ENCODE results near the gene UGT1A10. TPM values are rescaled to one million over a fixed set of nuclear protein-coding genes. Genes with fewer than 3 reads are reported as not detected.
"Not testable (repeated sequence)": the region's sequence is repeated elsewhere in the genome, so short reads cannot be mapped to it uniquely, and the experiment has no call there.

UGT1A10 gene
- total and polyA plus RNA-seq, 4 donors: 0.03 to 0.14 TPM; not detected in 2

DNA sequence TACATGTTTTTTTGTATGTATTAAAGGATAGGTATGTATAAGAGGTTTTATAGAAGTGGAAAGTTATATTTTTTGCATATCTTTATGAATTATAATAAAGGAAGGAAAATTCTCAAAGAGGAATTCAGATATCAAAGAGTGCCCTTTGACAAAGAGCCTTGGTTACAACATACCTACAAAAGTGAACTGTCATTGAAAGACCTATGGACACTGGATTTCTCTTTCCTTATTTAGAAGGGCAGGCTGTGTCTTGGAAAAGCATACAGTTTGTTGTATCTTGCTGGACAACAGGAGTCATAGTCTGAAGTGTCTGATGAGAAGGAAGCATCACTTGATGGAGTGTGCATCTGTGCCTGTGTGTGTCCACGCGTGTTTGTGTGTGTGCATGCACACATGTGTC, 15.2 kb downstream of the UGT1A10 start:
- H3K9me3 ChIP-seq (ENCODE audit: control insufficient read depth in 4 of 4, insufficient read depth in 3 of 4, low read length in 3 of 4): peaks cover 0 to 3% (median 0%) of the 10 kb centered on the region in 4 donors
- H3K36me3 ChIP-seq (ENCODE audit: control insufficient read depth in 4 of 4, insufficient read depth in 4 of 4, low read length in 4 of 4): no peaks in the 10 kb centered on the region
- ATAC-seq (ENCODE audit: insufficient read depth, low FRiP score) (no peak), DNase-seq (no peak)
- H3K9ac ChIP-seq (ENCODE audit: insufficient read depth in 1 of 2, low read length in 2 of 2): no peak overlapping the region
- H3K4me1 ChIP-seq (ENCODE audit: control insufficient read depth in 5 of 5, insufficient read depth in 5 of 5, low read length in 5 of 5): no peaks in the 10 kb centered on the region
- no peaks in the 10 kb centered on the region for H3K27me3 ChIP-seq (ENCODE audit: control insufficient read depth in 3 of 3, insufficient read depth in 3 of 3, low read length in 2 of 3)
- H3K4me3 ChIP-seq: no peak overlapping the region
- WGBS, 2 donors: 91 to 96% methylated on average over 2 of the region's 2 CpGs
- no peak overlapping the region for H3K27ac ChIP-seq (ENCODE audit: low read depth in 1 of 2, low read length in 1 of 2)
- no peak for TF ChIP-seq CTCF (IDR thresholded peaks at IDR 0.05; ENCODE audit: control extremely low read depth, extremely low read depth)

GRCh38 chr2:233654501-233654900, 18.3 kb downstream of the UGT1A10 start:
- no peak overlapping the region for H3K9ac ChIP-seq (ENCODE audit: insufficient read depth in 1 of 2, low read length in 2 of 2)
- no peaks in the 10 kb centered on the region for H3K36me3 ChIP-seq (ENCODE audit: control insufficient read depth in 4 of 4, insufficient read depth in 4 of 4, low read length in 4 of 4)
- no peaks in the 10 kb centered on the region for H3K27me3 ChIP-seq (ENCODE audit: control insufficient read depth in 3 of 3, insufficient read depth in 3 of 3, low read length in 2 of 3)
- WGBS, 2 donors: 68 to 71% methylated on average over 6 of the region's 6 CpGs
- DNase-seq (no peak), ATAC-seq (ENCODE audit: insufficient read depth, low FRiP score) (no peak)
- no peak overlapping the region for H3K27ac ChIP-seq (ENCODE audit: low read depth in 1 of 2, low read length in 1 of 2)
- peaks cover 0 to 3% (median 0%) of the 10 kb centered on the region in 4 donors for H3K9me3 ChIP-seq (ENCODE audit: control insufficient read depth in 4 of 4, insufficient read depth in 3 of 4, low read length in 3 of 4)
- no peak overlapping the region for H3K4me3 ChIP-seq
- TF ChIP-seq CTCF (IDR thresholded peaks at IDR 0.05; ENCODE audit: control extremely low read depth, extremely low read depth): no peak
- no peaks in the 10 kb centered on the region for H3K4me1 ChIP-seq (ENCODE audit: control insufficient read depth in 5 of 5, insufficient read depth in 5 of 5, low read length in 5 of 5)

DNA sequence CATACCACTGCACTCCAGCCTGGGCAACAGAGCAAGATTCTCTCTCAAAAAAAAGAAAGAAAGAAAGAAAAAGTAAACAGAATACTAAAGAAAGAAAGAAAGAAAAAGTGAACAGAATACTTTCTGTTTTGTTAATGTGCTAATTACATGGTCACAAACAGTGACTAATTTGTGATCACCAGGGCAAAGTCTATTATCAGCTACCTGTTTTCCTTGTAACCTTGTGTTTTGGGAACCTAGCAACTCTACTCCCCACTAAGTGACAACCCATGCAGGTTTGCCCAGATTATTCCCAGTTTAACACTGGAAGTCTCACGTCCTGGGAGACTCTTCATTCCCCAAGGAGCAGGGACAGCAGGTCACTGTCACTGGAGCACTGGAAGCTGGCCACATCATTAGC, 18.8 kb downstream of the UGT1A10 start:
- no peak for TF ChIP-seq CTCF (IDR thresholded peaks at IDR 0.05; ENCODE audit: control extremely low read depth, extremely low read depth)
- Histone ChIP-seq H3K27me3 (ENCODE audit: control insufficient read depth in 3 of 3, insufficient read depth in 3 of 3, low read length in 2 of 3) (no peaks in the 10 kb centered on the region), H3K4me1 (ENCODE audit: control insufficient read depth in 5 of 5, insufficient read depth in 5 of 5, low read length in 5 of 5) (no peaks in the 10 kb centered on the region), H3K9ac (ENCODE audit: insufficient read depth in 1 of 2, low read length in 2 of 2) (no peak overlapping the region), H3K9me3 (ENCODE audit: control insufficient read depth in 4 of 4, insufficient read depth in 3 of 4, low read length in 3 of 4) (peaks cover 0 to 3% (median under 1%) of the 10 kb centered on the region in 4 donors), H3K36me3 (ENCODE audit: control insufficient read depth in 4 of 4, insufficient read depth in 4 of 4, low read length in 4 of 4) (no peaks in the 10 kb centered on the region), H3K4me3 (no peak overlapping the region), H3K27ac (ENCODE audit: low read depth in 1 of 2, low read length in 1 of 2) (no peak overlapping the region)
- DNase-seq (no peak), ATAC-seq (ENCODE audit: insufficient read depth, low FRiP score) (no peak)
- 56 to 59% methylated on average over 1 of the region's 1 CpG for WGBS, 2 donors

DNA sequence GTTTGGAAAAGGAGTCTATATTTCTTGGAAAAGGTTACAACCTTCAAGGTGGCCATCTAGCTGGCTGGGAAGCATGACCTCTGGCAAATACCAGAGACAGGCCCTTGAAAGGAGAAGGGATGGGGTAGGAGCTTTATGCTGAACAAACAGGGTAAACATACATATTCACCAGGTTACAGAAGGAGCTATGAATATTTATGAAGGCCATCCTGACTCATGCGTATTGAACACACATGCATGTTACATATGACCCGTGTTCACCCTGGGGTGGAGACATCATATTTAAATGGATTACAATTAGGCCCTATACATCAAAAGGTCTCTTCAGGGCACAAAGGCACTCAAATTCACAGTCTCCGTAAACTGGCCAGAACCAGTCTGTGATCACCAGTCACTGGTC, 19.7 kb downstream of the UGT1A10 start:
- 97 to 98% methylated on average over 3 of the region's 3 CpGs for WGBS, 2 donors
- not testable (repeated sequence) for ATAC-seq (ENCODE audit: insufficient read depth, low FRiP score); H3K4me1 ChIP-seq (ENCODE audit: control insufficient read depth in 5 of 5, insufficient read depth in 5 of 5, low read length in 5 of 5); H3K9me3 ChIP-seq (ENCODE audit: control insufficient read depth in 4 of 4, insufficient read depth in 3 of 4, low read length in 3 of 4); H3K9ac ChIP-seq (ENCODE audit: insufficient read depth in 1 of 2, low read length in 2 of 2); DNase-seq; H3K4me3 ChIP-seq; H3K36me3 ChIP-seq (ENCODE audit: control insufficient read depth in 4 of 4, insufficient read depth in 4 of 4, low read length in 4 of 4); H3K27ac ChIP-seq (ENCODE audit: low read depth in 1 of 2, low read length in 1 of 2); H3K27me3 ChIP-seq (ENCODE audit: control insufficient read depth in 3 of 3, insufficient read depth in 3 of 3, low read length in 2 of 3)

Measured in lung (tissue), 12 donors.